GM12872 (cell line): ENCODE measurements around the gene SNX7.

Experiments
- CTCF ChIP-seq: IDR thresholded peaks from 3 replicates; pipeline ENCODE4 v1.5.1; 2011; ENCODE audit warnings: low read depth, mild to moderate bottlenecking, low read length, moderate library complexity; ENCODE audit not compliant: insufficient read depth

SNX7 gene

GRCh38 chr1:98660940-98661543 is 479 bp upstream of the SNX7 start:
- no peak for TF ChIP-seq CTCF

GRCh38 chr1:98662356-98662670 is 792 bp downstream of the SNX7 start:
- no peak for TF ChIP-seq CTCF

- TF ChIP-seq CTCF = no peak
These were observed 7.2 kb downstream of the SNX7 start for GRCh38 chr1:98668733-98669132.

GRCh38 chr1:98669355-98670296 is 8.1 kb downstream of the SNX7 start:
- TF ChIP-seq CTCF = no peak

- TF ChIP-seq CTCF = no peak
These were observed 10.7 kb downstream of the SNX7 start for GRCh38 chr1:98672189-98672588.

- TF ChIP-seq CTCF = no peak
These were observed 12.7 kb downstream of the SNX7 start for GRCh38 chr1:98674075-98674781.

GRCh38 chr1:98675282-98675681 is 13.8 kb downstream of the SNX7 start:
- no peak for TF ChIP-seq CTCF
